Superior temporal gyrus (tissue), 1 donor: ENCODE measurements around the gene LSR.

Experiments
- DNase-seq: peaks from one replicate; pipeline ENCODE4 v3.0.0-alpha.2; 2016; ENCODE audit errors: extremely low spot score

Gene LSR, protein sequence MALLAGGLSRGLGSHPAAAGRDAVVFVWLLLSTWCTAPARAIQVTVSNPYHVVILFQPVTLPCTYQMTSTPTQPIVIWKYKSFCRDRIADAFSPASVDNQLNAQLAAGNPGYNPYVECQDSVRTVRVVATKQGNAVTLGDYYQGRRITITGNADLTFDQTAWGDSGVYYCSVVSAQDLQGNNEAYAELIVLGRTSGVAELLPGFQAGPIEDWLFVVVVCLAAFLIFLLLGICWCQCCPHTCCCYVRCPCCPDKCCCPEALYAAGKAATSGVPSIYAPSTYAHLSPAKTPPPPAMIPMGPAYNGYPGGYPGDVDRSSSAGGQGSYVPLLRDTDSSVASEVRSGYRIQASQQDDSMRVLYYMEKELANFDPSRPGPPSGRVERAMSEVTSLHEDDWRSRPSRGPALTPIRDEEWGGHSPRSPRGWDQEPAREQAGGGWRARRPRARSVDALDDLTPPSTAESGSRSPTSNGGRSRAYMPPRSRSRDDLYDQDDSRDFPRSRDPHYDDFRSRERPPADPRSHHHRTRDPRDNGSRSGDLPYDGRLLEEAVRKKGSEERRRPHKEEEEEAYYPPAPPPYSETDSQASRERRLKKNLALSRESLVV

DNA sequence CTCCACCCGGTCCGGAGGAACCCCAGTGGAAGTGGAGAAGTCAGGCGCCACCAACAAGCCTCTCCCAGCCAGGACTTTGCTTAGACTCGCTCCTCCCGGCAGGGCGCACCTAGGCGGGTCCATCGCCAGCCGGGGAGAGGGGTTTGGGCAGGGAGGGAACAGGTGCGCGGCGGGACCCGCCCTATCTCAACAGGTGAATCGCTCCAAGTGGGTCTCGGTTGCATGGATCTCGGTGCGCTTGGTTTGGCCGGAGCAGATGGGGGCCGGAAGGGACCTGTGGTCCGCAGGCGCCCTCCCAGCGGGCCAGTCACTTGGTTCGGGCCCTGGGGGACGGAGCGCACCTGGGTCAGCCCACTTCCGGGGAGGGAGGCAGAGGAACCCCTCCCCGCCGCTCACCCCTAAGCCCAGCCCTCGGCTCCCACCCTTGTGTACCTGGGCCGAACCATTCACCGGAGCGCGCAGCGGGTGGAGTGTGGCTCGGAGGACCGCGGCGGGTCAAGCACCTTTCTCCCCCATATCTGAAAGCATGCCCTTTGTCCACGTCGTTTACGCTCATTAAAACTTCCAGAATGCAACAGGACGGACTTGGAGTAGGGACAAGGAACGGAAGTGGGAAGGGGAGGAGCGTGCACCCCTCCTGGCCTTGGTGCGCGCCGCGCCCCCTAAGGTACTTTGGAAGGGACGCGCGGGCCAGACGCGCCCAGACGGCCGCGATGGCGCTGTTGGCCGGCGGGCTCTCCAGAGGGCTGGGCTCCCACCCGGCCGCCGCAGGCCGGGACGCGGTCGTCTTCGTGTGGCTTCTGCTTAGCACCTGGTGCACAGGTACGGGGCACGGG, at the start of gene LSR:
Gene LSR, plus strand, starts transcription at position 693 of the 836 bp plus-strand sequence. Its CDS starts 21 bp downstream, at position 714.
- no peak for DNase-seq

DNA sequence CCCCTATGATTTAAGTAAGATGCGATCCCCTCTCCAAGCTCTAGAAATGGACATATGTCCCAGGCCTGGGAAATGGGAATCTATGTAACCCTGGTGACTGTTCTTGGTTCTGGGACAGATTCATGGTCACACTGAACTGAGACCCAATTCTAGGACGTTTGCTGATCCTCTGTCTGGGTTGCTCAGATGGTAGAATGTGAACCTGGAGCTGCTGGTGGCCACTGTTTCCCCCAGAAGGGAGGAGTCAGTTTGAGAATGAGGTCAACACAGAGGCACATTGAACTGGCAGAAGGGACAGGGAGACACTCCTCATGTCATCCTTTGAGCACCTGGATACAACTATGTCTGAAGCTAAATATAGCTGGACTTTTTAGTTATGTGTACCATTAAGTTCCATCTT, 49.3 kb upstream of the LSR start:
- no peak for DNase-seq

DNA sequence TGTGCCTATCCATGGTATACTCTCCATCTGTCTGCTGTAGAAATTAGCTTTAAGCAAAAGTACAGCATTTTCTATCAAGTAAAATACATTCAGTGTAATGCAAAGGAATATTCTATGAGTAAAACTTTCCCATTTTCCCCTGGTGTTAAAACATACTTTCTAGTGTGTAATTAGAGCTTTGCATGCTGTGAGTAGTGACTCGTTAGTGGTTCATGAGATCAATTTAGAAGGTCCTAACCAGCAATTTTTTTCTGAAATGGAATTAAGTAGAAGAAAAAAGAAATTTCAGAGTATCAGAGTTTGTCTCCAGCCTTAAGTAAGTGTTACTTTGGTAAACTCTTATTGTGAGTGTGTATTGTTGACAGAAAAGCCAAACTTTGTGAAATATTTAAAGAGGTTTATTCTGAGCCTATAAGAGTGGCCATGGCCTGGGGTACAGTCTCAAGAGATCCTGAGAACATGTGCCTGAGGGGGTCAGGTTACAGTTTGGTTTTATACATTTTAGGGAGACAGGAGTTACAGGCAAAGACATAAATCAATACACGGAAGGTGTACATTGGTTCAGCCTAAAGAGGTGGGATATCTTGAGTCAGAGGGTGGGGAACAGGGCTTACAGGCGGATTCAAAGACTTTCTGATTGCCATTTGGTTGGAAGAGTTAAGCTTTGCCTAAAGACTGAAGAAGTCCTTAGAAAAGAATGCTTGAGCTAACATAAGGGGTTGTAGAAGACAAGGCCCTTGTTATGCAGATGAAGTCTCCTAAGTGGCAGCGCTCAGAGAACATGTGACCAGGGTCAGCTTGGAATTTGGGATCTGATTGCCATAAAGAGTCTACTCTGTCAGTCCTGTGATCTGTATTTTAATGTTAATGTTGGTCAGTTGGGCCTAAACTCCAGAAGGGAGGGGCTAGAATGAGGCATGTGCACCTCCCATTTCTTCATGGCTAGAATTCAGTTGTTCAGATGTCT, 45.8 kb upstream of the LSR start:
- DNase-seq: no peak

DNA sequence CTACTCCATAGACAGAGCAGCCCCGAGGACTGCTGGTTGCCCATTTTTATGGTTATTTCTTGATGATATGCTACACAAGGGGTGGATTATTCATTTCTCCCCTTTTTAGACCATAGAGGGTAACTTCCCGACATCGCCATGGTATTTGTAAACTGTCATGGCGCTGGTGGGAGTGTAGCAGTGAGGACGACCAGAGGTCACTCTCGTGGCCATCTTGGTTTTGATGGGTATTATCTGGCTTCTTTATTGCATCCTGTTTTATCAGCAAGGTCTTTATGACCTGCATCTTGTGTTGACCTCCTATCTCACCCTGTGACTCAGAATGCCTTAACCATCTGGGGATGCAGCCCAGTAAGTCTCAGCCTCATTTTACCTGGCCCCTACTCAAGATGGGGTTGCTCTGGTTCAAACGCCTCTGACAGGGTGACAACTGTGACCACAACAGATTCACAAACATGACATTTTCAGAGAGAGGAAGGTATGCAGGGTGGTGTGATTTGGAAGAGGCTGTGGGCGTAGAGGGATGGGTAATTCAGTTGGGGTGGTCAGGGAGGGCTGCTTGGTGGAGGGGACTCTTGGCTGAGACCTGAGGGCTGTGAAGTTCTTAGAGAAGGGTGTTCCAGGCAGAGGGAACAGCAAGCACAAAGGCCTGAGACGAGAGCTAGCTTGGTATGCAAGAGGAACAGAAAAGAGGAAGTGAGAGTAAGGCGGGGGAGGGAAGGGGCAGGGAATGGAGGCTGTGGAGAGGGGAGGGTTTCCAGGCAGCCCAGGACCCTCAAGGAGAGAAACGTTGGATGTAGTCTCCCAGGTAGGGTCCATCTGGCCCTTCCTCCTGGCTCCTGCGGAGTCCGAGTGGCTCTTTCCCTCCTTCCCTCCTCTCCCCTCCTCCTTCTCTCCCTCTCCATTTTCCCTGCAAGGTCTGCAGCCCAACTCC, 43.7 kb upstream of the LSR start:
- no peak for DNase-seq

DNA sequence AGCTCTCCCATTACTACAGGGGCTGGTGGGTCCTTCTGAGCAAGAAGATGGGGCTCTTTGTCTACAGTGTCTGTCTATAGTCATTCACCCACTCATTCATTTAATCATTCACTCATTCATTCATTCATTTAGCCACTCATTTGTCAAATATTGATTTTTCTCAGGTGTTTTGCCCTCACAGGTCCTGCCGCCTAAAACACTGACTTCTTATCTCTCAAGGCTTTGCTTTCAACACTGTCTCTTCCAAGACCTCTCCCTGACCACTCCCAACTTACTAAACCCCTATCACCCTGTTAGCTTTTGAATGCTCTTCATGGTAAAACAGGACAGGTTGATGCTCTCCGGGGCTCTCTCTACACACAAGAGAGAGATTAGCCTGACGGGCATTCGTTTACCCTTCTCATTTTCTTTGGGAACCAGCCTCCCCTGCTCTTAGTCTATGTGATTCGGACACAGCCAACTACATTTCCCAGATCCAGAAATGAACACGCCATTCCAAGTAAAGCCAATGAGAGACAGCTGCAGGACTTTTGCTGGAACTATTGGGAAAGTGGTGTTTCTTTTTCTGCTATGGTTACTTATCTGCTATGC, 43.0 kb upstream of the LSR start:
- DNase-seq: no peak

DNA sequence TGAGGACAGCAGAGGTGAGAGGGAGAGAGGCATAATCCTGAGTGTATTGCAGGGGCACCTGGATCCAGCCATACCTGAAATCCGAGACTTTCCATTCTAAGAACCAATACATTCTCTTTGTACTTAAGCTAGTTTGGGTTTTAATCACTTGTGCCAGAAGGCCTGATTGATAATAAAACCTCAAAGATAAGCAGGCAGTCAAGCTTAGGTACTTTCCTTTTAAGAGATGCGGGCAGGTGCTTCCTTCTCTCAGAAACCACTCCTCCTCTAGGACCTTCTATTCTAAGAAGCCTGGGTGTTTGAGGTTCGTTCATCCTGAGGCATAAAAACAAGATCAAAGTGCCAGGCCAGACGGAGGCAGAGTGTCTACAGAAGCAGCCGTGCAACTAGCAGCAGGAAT, 42.4 kb upstream of the LSR start:
- DNase-seq: no peak

DNA sequence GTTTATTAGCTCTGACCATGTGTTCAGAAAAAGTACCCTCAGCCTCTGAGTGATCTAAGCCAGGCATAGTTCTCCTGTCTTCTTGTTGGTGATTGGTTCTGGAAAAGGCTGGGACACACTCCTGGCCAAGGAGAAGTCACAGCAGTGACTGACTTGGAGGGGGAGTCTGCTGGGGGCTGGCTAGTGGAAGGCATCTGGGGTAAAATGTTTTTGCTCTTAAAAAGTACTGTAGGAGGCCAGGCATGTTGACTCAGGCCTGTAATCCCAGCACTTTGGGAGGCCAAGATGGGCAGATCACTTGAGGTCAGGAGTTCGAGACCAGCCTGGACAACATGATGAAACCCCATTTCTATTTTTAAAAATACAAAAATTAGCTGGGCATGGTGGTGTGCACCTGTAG, 41.9 kb upstream of the LSR start:
- DNase-seq: no peak

DNA sequence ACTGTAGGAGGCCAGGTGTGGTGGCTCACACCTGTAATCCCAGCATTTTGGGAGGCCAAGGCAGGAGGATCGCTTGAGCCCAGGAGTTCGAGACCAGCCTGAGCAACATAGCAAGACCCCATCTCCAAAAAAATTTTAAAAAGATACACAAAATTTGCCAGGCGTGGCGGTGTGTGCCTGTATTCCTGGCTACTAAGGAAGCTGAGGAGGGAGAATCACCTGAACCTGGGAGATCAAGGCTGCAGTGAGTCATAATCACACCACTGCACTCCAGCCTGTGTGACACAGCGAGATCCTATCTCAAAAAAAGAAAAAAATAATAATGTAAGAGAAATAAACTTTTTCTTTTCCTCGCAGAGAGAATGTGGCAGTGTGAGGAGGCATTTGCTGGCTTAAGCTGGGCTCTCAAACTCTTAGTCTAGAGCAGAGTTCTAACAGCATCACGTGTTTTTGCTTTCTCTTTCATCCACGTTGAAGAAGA, 41.4 kb upstream of the LSR start:
- no peak for DNase-seq

DNA sequence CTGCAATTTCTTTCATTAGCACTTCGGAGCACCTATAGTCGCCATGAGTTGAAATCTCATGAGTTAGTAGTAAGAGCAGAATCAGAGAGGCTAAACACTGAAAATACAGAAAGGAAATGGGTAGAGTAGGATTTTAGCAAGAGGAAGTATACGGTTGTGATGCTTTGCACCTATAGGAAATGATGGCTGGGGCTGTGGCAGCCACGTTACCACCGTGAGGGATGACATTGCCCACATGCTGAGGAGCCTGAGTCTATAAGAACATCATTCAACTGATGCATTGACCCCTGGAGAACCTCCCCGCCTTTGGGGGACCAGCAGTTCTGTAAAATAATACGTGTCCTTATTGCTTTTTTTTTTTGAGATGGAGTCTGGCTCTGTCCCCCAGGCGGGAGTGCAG, 40.7 kb upstream of the LSR start:
- DNase-seq: no peak

DNA sequence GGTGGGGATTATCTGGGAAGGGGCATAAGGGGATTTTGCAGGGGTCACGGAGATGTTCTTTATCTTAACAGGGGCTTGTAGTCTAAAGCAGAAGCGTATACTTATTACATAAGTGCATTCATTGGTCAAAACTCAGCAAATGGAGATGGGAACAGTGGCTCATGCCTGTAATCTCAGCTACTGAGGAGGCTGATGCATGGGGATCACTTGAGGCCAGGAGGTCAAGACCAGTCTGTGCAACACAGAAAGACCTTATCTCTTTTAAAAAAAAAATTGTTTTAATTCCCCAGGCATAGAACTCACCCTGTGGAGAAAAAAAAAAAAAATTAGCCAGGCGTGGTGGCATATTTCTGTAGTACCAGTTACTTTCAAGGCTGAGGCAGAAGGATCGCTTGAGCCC, 39.2 kb upstream of the LSR start:
- no peak for DNase-seq

DNA sequence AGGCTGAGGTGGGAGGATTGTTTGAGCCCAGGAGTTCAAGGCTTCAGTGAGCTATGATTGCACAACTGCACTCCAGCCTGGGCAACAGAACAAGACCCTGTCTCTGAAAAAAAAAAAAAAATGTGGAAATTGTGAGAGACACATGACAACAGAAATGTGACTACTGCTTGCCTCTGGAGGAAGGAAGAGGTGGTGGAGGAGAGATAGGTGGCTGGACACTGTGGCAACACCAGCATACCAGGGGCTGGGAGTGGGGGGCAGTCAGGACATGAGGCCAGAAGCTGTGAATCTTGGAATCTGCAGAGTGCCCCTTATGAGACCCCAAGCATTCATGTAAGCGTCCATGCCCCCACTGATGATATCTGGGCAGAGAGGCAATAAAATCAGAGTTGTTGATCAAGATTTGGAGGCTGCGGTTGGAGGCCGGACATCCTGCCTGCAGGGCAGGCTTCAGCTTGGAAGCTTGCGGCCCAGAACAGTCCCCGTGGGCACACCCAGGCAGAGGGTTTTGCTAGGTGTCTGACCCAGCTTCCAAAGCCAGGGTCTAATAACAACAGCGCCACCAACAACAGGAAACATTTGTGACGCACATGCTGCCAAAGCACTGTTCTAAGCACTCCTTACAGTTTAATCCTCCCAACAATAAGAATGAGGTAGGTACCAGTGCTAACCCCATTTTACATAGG, 37.1 kb upstream of the LSR start:
- DNase-seq: no peak

DNA sequence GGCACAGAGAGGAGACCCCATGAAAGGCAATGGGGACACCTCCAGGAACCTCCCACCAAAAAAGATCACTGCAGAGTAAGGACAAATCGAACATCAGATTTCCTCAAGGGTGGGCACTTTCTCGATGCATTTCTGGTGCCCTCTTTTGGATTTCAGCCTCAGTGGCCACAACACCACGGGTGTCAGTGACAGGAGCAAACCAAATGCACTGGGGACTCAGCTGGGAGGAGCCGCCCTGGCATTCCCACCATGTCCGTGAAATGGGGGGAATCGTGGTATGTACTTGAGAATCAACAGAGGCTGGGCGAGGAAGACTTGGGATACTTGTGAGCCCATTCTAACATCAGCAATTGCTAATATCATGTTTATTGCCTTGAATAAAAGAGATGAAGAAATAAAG, 36.6 kb upstream of the LSR start:
- no peak for DNase-seq

DNA sequence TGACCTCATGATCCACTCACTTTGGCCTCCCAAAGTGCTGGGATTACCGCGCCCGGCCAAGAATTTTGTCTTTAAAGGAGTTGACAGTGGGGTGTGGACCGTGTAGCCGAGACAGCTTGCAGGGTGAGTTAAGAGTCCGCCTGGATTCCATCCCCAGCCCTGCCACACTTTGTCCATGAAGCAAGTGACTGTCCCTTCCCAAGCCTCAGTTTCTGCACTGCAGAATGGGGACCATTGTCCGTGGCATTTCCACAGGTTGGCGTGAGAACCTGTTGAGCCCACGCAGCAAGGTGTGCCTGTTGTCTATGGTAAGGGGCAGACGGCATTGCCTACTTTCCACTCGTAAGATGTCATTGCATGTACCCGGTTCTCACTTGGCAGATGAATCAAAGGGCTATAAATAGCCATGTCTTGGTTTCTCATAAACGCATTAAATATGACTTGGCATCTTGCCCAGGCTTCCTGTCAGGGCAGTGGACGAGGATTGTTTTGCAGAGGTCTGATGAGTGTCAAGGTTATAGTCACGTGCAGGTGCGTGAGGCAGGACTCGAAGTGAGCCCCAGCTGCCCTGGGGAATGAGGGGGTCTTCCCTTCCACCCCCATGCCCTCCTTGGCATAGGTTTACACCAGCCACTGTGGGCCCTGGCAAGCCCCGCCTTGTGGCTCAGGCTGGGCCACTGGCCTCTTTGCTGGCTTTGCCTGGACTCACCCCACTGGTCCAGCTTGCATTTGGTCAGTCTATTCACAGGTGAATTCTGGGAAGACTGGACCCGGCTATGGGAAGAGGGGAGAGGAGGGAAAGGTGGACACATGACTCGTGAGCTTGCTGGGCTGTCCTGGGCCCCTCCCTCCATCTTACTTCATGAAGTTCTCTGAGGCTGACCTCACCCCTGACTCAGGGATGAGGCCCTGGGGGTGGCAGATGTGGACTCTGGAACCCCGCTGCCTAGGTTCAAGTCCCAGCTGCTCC, 34.9 kb upstream of the LSR start:
- DNase-seq: no peak

DNA sequence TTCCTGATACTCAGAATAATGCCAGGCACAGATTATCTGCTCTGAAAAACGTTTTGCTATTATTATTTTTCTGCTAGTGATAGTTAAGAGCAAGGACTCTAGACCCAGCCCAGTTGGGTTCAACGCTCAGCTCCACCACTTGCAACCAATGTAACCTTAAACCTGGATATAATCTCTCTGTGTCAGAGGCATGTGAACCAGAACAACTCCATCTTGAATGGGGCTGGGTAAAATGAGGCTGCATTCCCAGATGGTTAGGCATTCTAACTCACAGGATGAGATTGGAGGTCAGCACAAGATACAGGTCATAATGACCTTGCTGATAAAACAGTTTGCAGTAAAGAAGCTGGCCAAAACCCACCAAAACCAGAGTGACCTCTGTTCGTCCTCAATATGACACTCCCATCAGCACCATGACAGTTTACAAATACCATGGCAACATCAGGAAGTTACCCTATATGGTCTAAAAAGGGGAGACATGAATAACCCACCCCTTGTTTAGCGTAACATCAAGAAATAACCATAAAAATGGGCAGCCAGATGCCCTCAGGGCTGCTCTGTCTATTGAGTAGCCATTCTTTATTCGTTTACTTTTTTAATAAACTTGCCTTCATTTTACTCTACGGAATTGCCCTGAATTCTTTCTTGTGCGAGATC, 33.9 kb upstream of the LSR start:
- no peak for DNase-seq

DNA sequence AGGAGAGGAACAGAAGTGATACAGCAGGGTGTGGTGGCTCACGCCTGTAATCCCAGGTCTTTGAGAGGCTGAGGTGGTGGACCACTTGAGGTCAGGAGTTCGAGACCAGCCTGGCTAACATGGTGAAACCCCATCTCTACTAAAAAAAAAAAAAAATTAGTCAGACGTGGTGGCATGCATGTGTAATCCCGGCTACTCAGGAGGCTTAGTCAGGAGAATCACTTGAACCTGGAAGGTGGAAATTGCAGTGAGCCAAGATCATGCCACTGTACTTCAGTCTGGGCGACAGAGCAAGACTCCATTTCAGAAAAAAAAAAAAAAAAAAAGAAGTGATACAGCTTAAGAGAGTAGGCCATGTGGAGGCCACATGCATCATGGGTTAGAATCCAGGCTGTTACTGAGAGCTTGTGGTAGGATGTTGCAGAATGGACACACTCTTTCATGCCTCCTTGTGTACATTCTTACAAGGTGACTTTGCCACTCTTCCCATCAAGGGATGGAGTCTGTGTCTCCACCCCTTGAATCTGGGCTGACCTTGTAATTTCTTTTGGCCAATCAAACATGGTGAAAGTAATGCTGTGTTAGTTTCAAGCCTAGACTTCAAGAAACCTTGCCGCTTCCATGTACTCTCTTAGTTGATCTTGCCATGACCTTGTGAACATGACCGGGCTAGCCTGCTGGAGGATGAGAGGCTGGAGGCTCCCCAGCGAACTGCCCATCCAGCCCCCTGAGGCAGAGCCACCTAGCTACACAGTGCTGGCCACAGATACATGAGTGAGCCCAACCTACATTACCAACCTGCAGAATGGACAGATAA, 32.6 kb upstream of the LSR start:
- DNase-seq: no peak

DNA sequence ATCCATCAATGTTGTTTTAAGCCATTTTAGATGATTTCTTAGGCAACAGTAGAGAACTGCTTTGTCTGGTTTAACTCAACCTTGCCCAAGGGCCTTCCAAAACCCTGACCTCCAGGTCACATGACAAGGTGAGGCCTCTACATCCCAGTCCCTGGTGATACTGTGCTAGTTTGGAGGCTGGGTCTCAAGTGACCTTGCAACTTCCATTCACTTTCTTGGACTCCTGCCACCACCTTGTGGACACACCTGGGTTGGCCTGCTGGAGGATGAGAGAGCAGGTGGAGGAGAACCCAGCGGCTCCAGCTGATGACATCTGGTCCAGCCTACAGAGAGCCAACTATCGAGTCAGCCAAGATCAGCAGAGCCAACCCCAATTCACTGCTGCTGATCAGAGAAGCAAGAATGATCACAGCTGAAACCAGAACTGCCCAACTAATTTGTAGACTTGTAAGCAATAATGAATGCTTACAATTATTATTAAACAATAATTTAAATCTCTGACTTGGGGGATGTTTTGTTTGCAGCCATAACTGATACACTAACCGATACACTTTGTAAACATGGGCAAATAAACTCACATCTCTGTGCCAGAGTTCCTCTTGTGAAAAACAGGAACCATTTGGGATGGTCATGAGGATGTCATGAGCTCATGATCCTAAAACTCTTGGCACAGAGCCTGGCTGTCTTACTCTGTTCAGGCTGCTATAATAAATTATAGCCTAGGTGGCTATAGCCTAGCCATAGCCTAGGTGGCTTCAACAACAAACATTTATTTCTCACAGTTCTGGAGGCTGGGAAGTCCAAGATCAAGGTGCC, 31.8 kb upstream of the LSR start:
- DNase-seq: peak; percentile 27
